Astrocyte (in vitro differentiated cells and primary cell): ENCODE data around the gene MYOG.

Source experiments
- CTCF ChIP-seq: IDR thresholded peaks from 2 replicates; pipeline ENCODE4 v1.5.1; 2011; ENCODE audit warnings: low read depth, mild to moderate bottlenecking, inconsistent platforms, low read length, moderate library complexity; ENCODE audit not compliant: insufficient read depth
- EZH2 ChIP-seq: IDR thresholded peaks from 2 replicates; pipeline ENCODE4 v1.6.1; 2012; ENCODE audit warnings: mild to moderate bottlenecking, low read length, inconsistent platforms; ENCODE audit not compliant: insufficient read depth

GRCh38 chr1:203074610-203075009, 11.2 kb downstream of the MYOG start:
- TF ChIP-seq CTCF (no peak), EZH2 (no peak)
